KMS-11 (cell line): ENCODE results near the gene CNRIP1.
A peak's percentile ranks its signal among the peaks of the same experiment; 100 is the strongest.

Experiments used
- H2AFZ ChIP-seq: fragments of 200-600 bp; sonication (generic); 2 replicates; pipeline ENCODE4 v1.6.1; 2016; ENCODE audit warnings: antibody characterized with exemption, mixed run types, low read depth
- H3K27ac ChIP-seq: fragments of 200-600 bp; sonication (generic); 2 replicates; pipeline ENCODE4 v1.6.1; 2016; ENCODE audit warnings: mild to moderate bottlenecking, mixed run types
- H3K27me3 ChIP-seq: fragments of 200-600 bp; sonication (generic); 2 replicates; pipeline ENCODE4 v1.6.1; 2017; ENCODE audit warnings: mild to moderate bottlenecking, low read depth, mixed run types, moderate library complexity; ENCODE audit not compliant: insufficient read depth
- H3K36me3 ChIP-seq: fragments of 200-600 bp; sonication (generic); 2 replicates; pipeline ENCODE4 v1.6.1; 2017; ENCODE audit warnings: mild to moderate bottlenecking, mixed run types; ENCODE audit not compliant: insufficient read depth
- H3K4me1 ChIP-seq: fragments of 200-600 bp; sonication (generic); 2 replicates; pipeline ENCODE4 v1.6.1; 2016; ENCODE audit warnings: mild to moderate bottlenecking, low read depth, mixed run types; ENCODE audit not compliant: poor library complexity, severe bottlenecking
- H3K4me2 ChIP-seq: fragments of 200-600 bp; sonication (generic); 2 replicates; pipeline ENCODE4 v1.7.0; 2016; ENCODE audit warnings: mild to moderate bottlenecking, mixed run types
- H3K4me3 ChIP-seq: fragments of 200-600 bp; sonication (generic); IDR thresholded peaks from 2 replicates; pipeline ENCODE4 v1.6.1; 2017; ENCODE audit warnings: low read depth, low read length, mixed read lengths; ENCODE audit not compliant: insufficient read depth
- H3K79me2 ChIP-seq: fragments of 200-600 bp; sonication (generic); 2 replicates; pipeline ENCODE4 v1.6.1; 2016; ENCODE audit warnings: low read depth, mixed run types; ENCODE audit not compliant: insufficient read depth
- H3K9ac ChIP-seq: fragments of 200-600 bp; sonication (generic); 2 replicates; pipeline ENCODE4 v1.6.1; 2016; ENCODE audit warnings: mild to moderate bottlenecking, mixed run types
- H4K20me1 ChIP-seq: fragments of 200-600 bp; sonication (generic); 2 replicates; pipeline ENCODE4 v1.6.1; 2016; ENCODE audit warnings: mild to moderate bottlenecking, mixed run types; ENCODE audit not compliant: insufficient read depth
- CTCF ChIP-seq: fragments of 200-600 bp; sonication (generic); conservative IDR thresholded peaks from 2 replicates; pipeline ENCODE4 v1.6.1; 2017; ENCODE audit warnings: low read depth, mild to moderate bottlenecking, antibody characterized with exemption, low read length, moderate library complexity, mixed read lengths

The CNRIP1 gene

GRCh38 chr2:68362069-68362468 is 42.3 kb upstream of the CNRIP1 start:
- Histone ChIP-seq H3K27ac (peak overlapping the region; percentile 40), H2AFZ (peak overlapping the region; percentile 96), H3K36me3 (no peaks in the 10 kb centered on the region), H3K4me2 (peak overlapping the region; percentile 68), H3K9ac (peak overlapping the region; percentile 37; the same call in 1 of the 2 replicates), H3K79me2 (no peaks in the 10 kb centered on the region), H3K27me3 (no peaks in the 10 kb centered on the region), H3K4me1 (peaks cover 38% of the 10 kb centered on the region), H4K20me1 (no peaks in the 10 kb centered on the region), H3K4me3 (no peak overlapping the region)
- TF ChIP-seq CTCF, result peak; percentile 96

- Histone ChIP-seq H2AFZ (no peak overlapping the region), H3K4me1 (peaks cover 42% of the 10 kb centered on the region), H3K27me3 (no peaks in the 10 kb centered on the region), H3K9ac (no peak overlapping the region), H4K20me1 (no peaks in the 10 kb centered on the region), H3K4me2 (no peak overlapping the region), H3K36me3 (no peaks in the 10 kb centered on the region), H3K79me2 (no peaks in the 10 kb centered on the region), H3K4me3 (no peak overlapping the region), H3K27ac (no peak overlapping the region)
- TF ChIP-seq CTCF, result peak; percentile 46
Measured at GRCh38 chr2:68359889-68360288, 40.1 kb upstream of the CNRIP1 start.

- peak; percentile 72 for TF ChIP-seq CTCF
- no peaks in the 10 kb centered on the region for H3K36me3 ChIP-seq
- H2AFZ ChIP-seq, result peak overlapping the region; percentile 49; the same call in 1 of the 2 replicates
- 0 out of 2 replicates have a peak overlapping the region, but pooled peaks have one; percentile 6 for H3K27ac ChIP-seq
- no peaks in the 10 kb centered on the region for H4K20me1 ChIP-seq
- no peaks in the 10 kb centered on the region for H3K79me2 ChIP-seq
- no peaks in the 10 kb centered on the region for H3K27me3 ChIP-seq
- H3K4me3 ChIP-seq, result no peak overlapping the region
- H3K4me1 ChIP-seq, result peaks cover 27% of the 10 kb centered on the region
- H3K9ac ChIP-seq, result no peak overlapping the region
- 0 out of 2 replicates have a peak overlapping the region, but pooled peaks have one; percentile 33 for H3K4me2 ChIP-seq
Measured at GRCh38 chr2:68357605-68358337, 38.0 kb upstream of the CNRIP1 start.

GRCh38 chr2:68356599-68357239 is 37.0 kb upstream of the CNRIP1 start:
- H3K36me3 ChIP-seq, result no peaks in the 10 kb centered on the region
- no peak overlapping the region for H3K4me2 ChIP-seq
- TF ChIP-seq CTCF, result no peak
- no peak overlapping the region for H3K27ac ChIP-seq
- H3K79me2 ChIP-seq, result no peaks in the 10 kb centered on the region
- H3K9ac ChIP-seq, result no peak overlapping the region
- no peaks in the 10 kb centered on the region for H3K27me3 ChIP-seq
- no peak overlapping the region for H3K4me3 ChIP-seq
- H3K4me1 ChIP-seq, result peaks cover 17% of the 10 kb centered on the region
- H2AFZ ChIP-seq, result no peak overlapping the region
- H4K20me1 ChIP-seq, result no peaks in the 10 kb centered on the region
